IMR-90 (cell line): ENCODE measurements around the gene KRTAP10-7. TPM values are rescaled to one million over a fixed set of nuclear protein-coding genes. Genes with fewer than 3 reads are reported as not detected.

ENCODE experiments used
- ATAC-seq: fragments of 200-7000 bp; cut with Tn5 transposase; 2 replicates; pipeline ENCODE4 v1.9.1; 2020; ENCODE audit warnings: low read depth, mild to moderate bottlenecking, moderate library complexity
- BruUV-seq: library from RNA; stranded (reverse); fragments of 400-500 nt; replicated peaks from 2 replicates; lab custom pipeline; 2021; lab: Mats Ljungman, UMichigan
- CTCF ChIA-PET: fragments of 300-600 bp; formaldehyde crosslinking; extraction: SDS; loops from one replicate; lab custom pipeline; 2021; ENCODE audit warnings: antibody characterized with exemption; lab: Yijun Ruan, JAX
- POLR2A ChIA-PET: fragments of 300-600 bp; sonication (Branson Sonifier 250); formaldehyde crosslinking; loops from one replicate; lab custom pipeline; 2022; ENCODE audit warnings: antibody characterized with exemption; ENCODE audit not compliant: unreplicated experiment; lab: Charles Lee
- DNase-seq: peaks from one replicate; pipeline ENCODE4 v3.0.0; 2013
- H2AFZ ChIP-seq: replicated peaks from 2 replicates; pipeline ENCODE3; 2013; ENCODE audit warnings: low read length, mild to moderate bottlenecking; ENCODE audit not compliant: poor library complexity
- H2AK5ac ChIP-seq: 2 replicates; pipeline ENCODE4 v1.6.1; 2013; ENCODE audit warnings: low read depth, low read length, inconsistent platforms
- H2AK9ac ChIP-seq: replicated peaks from 2 replicates; pipeline ENCODE3; 2013; ENCODE audit warnings: mild to moderate bottlenecking, low read depth, low read length, moderate library complexity; ENCODE audit not compliant: poor library complexity
- H2BK120ac ChIP-seq: 2 replicates; pipeline ENCODE4 v1.6.1; 2013; ENCODE audit warnings: low read depth, low read length, inconsistent platforms
- H2BK15ac ChIP-seq: 3 replicates; pipeline ENCODE4 v1.6.1; 2013; ENCODE audit warnings: low read depth, low read length, inconsistent platforms
- H2BK20ac ChIP-seq: 2 replicates; pipeline ENCODE4 v1.6.1; 2013; ENCODE audit warnings: low read depth, mild to moderate bottlenecking, inconsistent platforms, low read length, moderate library complexity
- H2BK5ac ChIP-seq: 2 replicates; pipeline ENCODE4 v1.6.1; 2013; ENCODE audit warnings: mild to moderate bottlenecking, low read depth, low read length, inconsistent platforms; ENCODE audit not compliant: poor library complexity, severe bottlenecking
- H3K14ac ChIP-seq: replicated peaks from 2 replicates; pipeline ENCODE4 v1.6.1; 2013; ENCODE audit warnings: low read depth, low read length, inconsistent platforms
- H3K18ac ChIP-seq: 2 replicates; pipeline ENCODE4 v1.6.1; 2013; ENCODE audit warnings: low read depth, low read length, control low read depth
- H3K23ac ChIP-seq: 2 replicates; pipeline ENCODE4 v1.6.1; 2013; ENCODE audit warnings: low read depth, low read length, inconsistent platforms
- H3K27ac ChIP-seq: 2 replicates; pipeline ENCODE4 v1.5.1; 2013; ENCODE audit warnings: mild to moderate bottlenecking, control low read depth, low read length; ENCODE audit not compliant: insufficient read depth
- H3K27me3 ChIP-seq: 2 replicates; pipeline ENCODE4 v1.6.1; 2013; ENCODE audit warnings: low read length; ENCODE audit not compliant: control insufficient read depth, insufficient read depth
- H3K36me3 ChIP-seq: 2 replicates; pipeline ENCODE4 v1.6.1; 2013; ENCODE audit warnings: low read length, mixed read lengths; ENCODE audit not compliant: control insufficient read depth, insufficient read depth
- H3K4ac ChIP-seq: 2 replicates; pipeline ENCODE4 v1.6.1; 2013; ENCODE audit warnings: low read depth, low read length, inconsistent platforms
- H3K4me1 ChIP-seq: 2 replicates; pipeline ENCODE4 v1.6.1; 2013; ENCODE audit warnings: low read length, mixed read lengths; ENCODE audit not compliant: control insufficient read depth, insufficient read depth
- H3K4me2 ChIP-seq: 2 replicates; pipeline ENCODE4 v1.6.1; 2013; ENCODE audit warnings: low read depth, mild to moderate bottlenecking, control low read depth, low read length, moderate library complexity
- H3K4me3 ChIP-seq: 2 replicates; pipeline ENCODE4 v1.5.1; 2013; ENCODE audit warnings: low read depth, mild to moderate bottlenecking, control low read depth, low read length, moderate library complexity; ENCODE audit not compliant: insufficient read depth
- H3K56ac ChIP-seq: 2 replicates; pipeline ENCODE4 v1.6.1; 2013; ENCODE audit warnings: low read length, inconsistent platforms; ENCODE audit not compliant: insufficient read depth; ENCODE audit errors: extremely low read depth
- H3K79me1 ChIP-seq, 2 experiments: 2 replicates each; pipeline ENCODE4 v1.6.1; 2013; ENCODE audit warnings: low read length in 2 of 2, inconsistent platforms in 1 of 2, low read depth in 1 of 2
- H3K9ac ChIP-seq: 2 replicates; pipeline ENCODE4 v1.6.1; 2013; ENCODE audit warnings: low read depth, low read length, control low read depth
- H3K9me1 ChIP-seq: 2 replicates; pipeline ENCODE4 v1.6.1; 2013; ENCODE audit warnings: low read length, inconsistent platforms; ENCODE audit not compliant: insufficient read depth
- H3K9me3 ChIP-seq: 2 replicates; pipeline ENCODE4 v1.6.1; 2013; ENCODE audit warnings: low read length; ENCODE audit not compliant: control insufficient read depth, insufficient read depth
- H4K20me1 ChIP-seq: 2 replicates; pipeline ENCODE4 v1.6.1; 2013; ENCODE audit warnings: low read length, inconsistent platforms; ENCODE audit not compliant: insufficient read depth
- H4K5ac ChIP-seq: 2 replicates; pipeline ENCODE4 v1.6.1; 2013; ENCODE audit warnings: mild to moderate bottlenecking, low read depth, low read length, control low read depth
- H4K8ac ChIP-seq, 2 experiments: 2 replicates each; pipeline ENCODE4 v1.6.1; 2013; ENCODE audit warnings: low read depth in 2 of 2, low read length in 2 of 2, control low read depth in 1 of 2, inconsistent platforms in 1 of 2
- H4K91ac ChIP-seq: 2 replicates; pipeline ENCODE4 v1.6.1; 2013; ENCODE audit warnings: low read depth, low read length, inconsistent platforms; ENCODE audit not compliant: insufficient read depth
- BHLHE40 ChIP-seq: fragments of 150-350 bp; IDR thresholded peaks from 2 replicates; pipeline ENCODE4 v1.6.1; 2016; ENCODE audit warnings: mild to moderate bottlenecking, low read depth, low read length
- CEBPB ChIP-seq: IDR thresholded peaks from 2 replicates; pipeline ENCODE4 v1.6.1; 2012; ENCODE audit warnings: low read depth, low read length, improper control_type of control experiment
- CHD1 ChIP-seq: IDR thresholded peaks from 2 replicates; pipeline ENCODE4 v1.6.1; 2012; ENCODE audit warnings: low read depth, low read length, improper control_type of control experiment
- CTCF ChIP-seq: conservative IDR thresholded peaks from 2 replicates; pipeline ENCODE4 v1.5.1; 2012; ENCODE audit warnings: mild to moderate bottlenecking, low read depth, low read length, improper control_type of control experiment
- ELK1 ChIP-seq: fragments of 150-350 bp; IDR thresholded peaks from 2 replicates; pipeline ENCODE4 v1.6.1; 2016; ENCODE audit warnings: low read depth, mild to moderate bottlenecking, low read length, moderate library complexity, borderline replicate concordance
- FOS ChIP-seq: fragments of 150-350 bp; IDR thresholded peaks from 2 replicates; pipeline ENCODE4 v1.6.1; 2016; ENCODE audit warnings: low read depth, low read length
- MAFK ChIP-seq: IDR thresholded peaks from 2 replicates; pipeline ENCODE4 v1.6.1; 2012; ENCODE audit warnings: low read depth, low read length, improper control_type of control experiment
- MAZ ChIP-seq: IDR thresholded peaks from 2 replicates; pipeline ENCODE4 v1.6.1; 2012; ENCODE audit warnings: low read depth, mild to moderate bottlenecking, low read length, improper control_type of control experiment, moderate library complexity, borderline replicate concordance
- MXI1 ChIP-seq: IDR thresholded peaks from 2 replicates; pipeline ENCODE4 v1.6.1; 2012; ENCODE audit warnings: low read depth, mild to moderate bottlenecking, low read length, moderate library complexity, borderline replicate concordance
- NFE2L2 ChIP-seq: fragments of 150-350 bp; IDR thresholded peaks from 2 replicates; pipeline ENCODE4 v1.6.1; 2016; ENCODE audit warnings: low read depth, mild to moderate bottlenecking, low read length
- POLR2A ChIP-seq: IDR thresholded peaks from 2 replicates; pipeline ENCODE4 v1.6.1; 2012; ENCODE audit warnings: mild to moderate bottlenecking, low read depth, low read length
- RAD21 ChIP-seq: IDR thresholded peaks from 2 replicates; pipeline ENCODE4 v1.6.1; 2012; ENCODE audit warnings: low read length, improper control_type of control experiment
- RCOR1 ChIP-seq: IDR thresholded peaks from 2 replicates; pipeline ENCODE4 v1.6.1; 2012; ENCODE audit warnings: mild to moderate bottlenecking, low read length, improper control_type of control experiment; ENCODE audit not compliant: insufficient replicate concordance
- RFX5 ChIP-seq: IDR thresholded peaks from 2 replicates; pipeline ENCODE4 v1.8.0; 2012; ENCODE audit warnings: low read depth, mild to moderate bottlenecking, low read length, moderate library complexity
- SMC3 ChIP-seq: fragments of 150-350 bp; IDR thresholded peaks from 2 replicates; pipeline ENCODE4 v1.6.1; 2016; ENCODE audit warnings: low read depth, mild to moderate bottlenecking, antibody characterized with exemption, low read length, moderate library complexity
- USF2 ChIP-seq: fragments of 150-350 bp; IDR thresholded peaks from 2 replicates; pipeline ENCODE4 v1.6.1; 2017; ENCODE audit warnings: mild to moderate bottlenecking, antibody characterized with exemption, low read length, low read depth
- WGBS, 2 experiments: methylation state at CpG; one replicate each; pipeline versions ENCODE4 v1.1.5 to v1.1.7; 2013; ENCODE audit warnings: missing lambda C conversion rate in 2 of 2; ENCODE audit not compliant: insufficient read length in 1 of 2; ENCODE audit errors: extremely low coverage in 2 of 2; 5-methylcytosine and 5-hydroxymethylcytosine counted together
- dilution Hi-C: fragments of 300-500 bp; cut with HindIII; formaldehyde crosslinking; loops from one replicate; pipeline ENCODE4 v1.14.3; 2018; ENCODE audit warnings: low sequenced_read_pairs; ENCODE audit not compliant: unreplicated experiment
- in situ Hi-C: fragments of 300-500 bp; cut with MboI; formaldehyde crosslinking; loops from 3 replicates; pipeline ENCODE4 v1.14.3; 2019; ENCODE audit warnings: low sequenced_read_pairs, inconsistent platforms, mixed read lengths
- intact Hi-C: fragments of 100-400 bp; cut with micrococcal nuclease; formaldehyde crosslinking; loops from 2 replicates; pipeline ENCODE4 v1.10.0; 2022
- polyA plus RNA-seq, 3 experiments: library from polyadenylated mRNA; depleted of rRNA; stranded (reverse); fragments of >200 nt; gene quantifications; 2 replicates each; pipeline ENCODE4 v1.2.3, GENCODE V29; 2012; ENCODE audit warnings: low replicate concordance in 1 of 3
- total RNA-seq: library from RNA; depleted of rRNA; stranded (reverse); fragments of >200 nt; gene quantifications from 2 replicates; pipeline ENCODE4 v1.2.3, GENCODE V29; 2012

Gene KRTAP10-7
- total and polyA plus RNA-seq, 2 of the 4 experiments (the other 2 are of a cell fraction): not detected

- Histone ChIP-seq H3K4ac (no peak overlapping the region), H3K4me3 (no peak overlapping the region), H3K14ac (no peak overlapping the region), H3K9me3 (no peaks in the 10 kb centered on the region), H4K91ac (no peak overlapping the region), H3K9ac (no peak overlapping the region), H3K36me3 (no peaks in the 10 kb centered on the region), H2BK5ac (no peak overlapping the region), H3K56ac (no peak overlapping the region), H2BK20ac (no peak overlapping the region), H4K5ac (no peak overlapping the region), H2BK120ac (no peak overlapping the region), H3K27ac (no peak overlapping the region), H2BK15ac (no peak overlapping the region), H3K23ac (no peak overlapping the region), H3K4me2 (no peak overlapping the region), H2AFZ (no peak overlapping the region), H3K27me3 (peaks cover 2% of the 10 kb centered on the region), H3K9me1 (no peaks in the 10 kb centered on the region), H3K4me1 (no peaks in the 10 kb centered on the region), H2AK9ac (no peak overlapping the region), H2AK5ac (no peak overlapping the region), H3K79me1 (no peaks in the 10 kb centered on the region), H3K18ac (no peak overlapping the region), H4K20me1 (no peaks in the 10 kb centered on the region), H4K8ac (no peak overlapping the region)
- 20% methylated on average over 3 of the region's 17 CpGs; no CpG with 5 or more reads in 1 of the 2 experiments for WGBS, 2 experiments
- dilution Hi-C loops: no loop called here
- TF ChIP-seq FOS (no peak), POLR2A (no peak), CHD1 (no peak), CTCF (no peak), NFE2L2 (no peak), RAD21 (no peak), RFX5 (no peak), MAFK (no peak), RCOR1 (no peak), MAZ (no peak), MXI1 (no peak), SMC3 (no peak), BHLHE40 (no peak), ELK1 (no peak), CEBPB (no peak), USF2 (no peak)
- ChIA-PET CTCF (no interaction called here), POLR2A (no interaction called here)
- DNase-seq (no peak), ATAC-seq (no peak)
- intact Hi-C loops: no loop called here
- BruUV-seq: no TSS peak
- in situ Hi-C loops: no loop called here
Measured at GRCh38 chr21:44603109-44603875, 2.9 kb downstream of the KRTAP10-7 start.
